ENCODE results near the gene C20orf141. TPM values are rescaled to one million over a fixed set of nuclear protein-coding genes. Genes with fewer than 3 reads are reported as not detected.
"Not testable (repeated sequence)": the region's sequence is repeated elsewhere in the genome, so short reads cannot be mapped to it uniquely, and the experiment has no call there.

The C20orf141 gene
- total RNA-seq, 2 donors from 2014 or later = not detected

DNA sequence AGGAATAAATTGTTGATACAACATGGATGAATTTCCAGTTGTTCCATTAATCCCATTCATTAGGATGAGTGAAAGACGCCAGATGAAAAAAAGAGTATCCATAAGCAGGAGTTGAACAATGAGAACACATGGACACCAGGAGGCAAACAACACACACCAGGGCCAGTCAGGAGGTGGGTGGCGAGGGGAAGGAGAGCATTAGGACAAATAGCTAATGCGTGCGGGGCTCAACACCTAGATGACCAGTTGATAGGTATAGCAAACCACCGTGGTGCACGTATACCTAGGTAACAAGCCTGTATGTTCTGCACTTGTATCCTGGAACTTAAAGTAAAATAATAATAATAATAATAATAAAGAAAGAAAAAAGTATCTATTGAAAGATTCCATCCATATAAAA, 14.6 kb downstream of the C20orf141 start:
- H3K27me3 ChIP-seq = peaks cover 6% of the 10 kb centered on the region
- intact Hi-C loops (cut with DNase I) = no loop called here
- H3K4me3 ChIP-seq = no peak overlapping the region

GRCh38 chr20:2831206-2831605, 16.4 kb downstream of the C20orf141 start:
- H3K4me1 ChIP-seq; H3K36me3 ChIP-seq; intact Hi-C loops (cut with DNase I); H3K27ac ChIP-seq; H3K9me3 ChIP-seq; H3K27me3 ChIP-seq; H3K4me3 ChIP-seq; H3K9ac ChIP-seq (ENCODE audit: low read depth in 2 of 2, low read length in 2 of 2); DNase-seq: not testable (repeated sequence)

More for the DNA sequence above, 14.6 kb downstream of the C20orf141 start:
- DNase-seq = no peak
- Histone ChIP-seq H3K9ac (ENCODE audit: low read depth in 2 of 2, low read length in 2 of 2) (no peak overlapping the region), H3K4me1 (no peaks in the 10 kb centered on the region), H3K27ac (no peak overlapping the region), H3K36me3 (no peaks in the 10 kb centered on the region), H3K9me3 (no peaks in the 10 kb centered on the region)
- TF ChIP-seq CTCF (IDR thresholded peaks at IDR 0.05) = no peak

- intact Hi-C loops (cut with DNase I) = no loop called here
- Histone ChIP-seq H3K4me3 (no peak overlapping the region), H3K9me3 (no peaks in the 10 kb centered on the region), H3K27ac (no peak overlapping the region), H3K36me3 (no peaks in the 10 kb centered on the region), H3K4me1 (no peaks in the 10 kb centered on the region), H3K9ac (ENCODE audit: low read depth in 2 of 2, low read length in 2 of 2) (no peak overlapping the region), H3K27me3 (no peaks in the 10 kb centered on the region)
- TF ChIP-seq CTCF (IDR thresholded peaks at IDR 0.05) = no peak
- no peak for DNase-seq
Observed at GRCh38 chr20:2833761-2834160, 19.0 kb downstream of the C20orf141 start.

DNA sequence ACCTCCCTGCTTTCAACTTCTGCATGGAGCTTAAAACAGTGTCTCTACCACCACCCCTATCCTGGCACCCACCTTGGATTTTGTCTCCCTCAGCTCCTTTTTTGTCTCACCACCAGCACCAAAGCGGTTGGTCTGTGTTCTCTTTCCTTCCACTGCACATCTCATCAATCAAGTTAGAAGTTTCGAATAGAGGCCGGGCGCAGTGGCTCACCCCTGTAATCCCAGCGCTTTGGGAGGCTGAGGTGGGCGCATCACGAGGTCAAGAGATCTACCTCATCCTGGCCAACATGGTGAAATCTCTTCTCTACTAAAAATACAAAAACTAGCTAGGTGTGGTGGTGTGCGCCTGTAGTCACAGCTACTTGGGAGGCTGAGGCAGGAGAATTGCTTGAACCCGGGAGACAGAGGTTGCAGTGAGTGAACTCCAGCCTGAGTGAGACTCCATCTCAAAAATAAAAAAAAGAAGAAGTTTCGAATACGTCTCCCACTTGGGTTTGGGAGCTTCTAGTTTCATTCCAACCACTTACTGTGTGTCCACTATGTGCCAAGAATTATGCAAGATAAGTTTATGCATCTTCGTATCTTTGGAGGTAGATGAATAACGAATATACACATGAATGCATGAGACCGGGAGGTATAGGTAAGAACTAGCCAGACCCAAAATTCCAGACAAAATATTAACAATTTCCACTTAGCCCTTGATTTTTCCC, 19.8 kb downstream of the C20orf141 start:
- Histone ChIP-seq H3K36me3 (no peaks in the 10 kb centered on the region), H3K4me3 (no peak overlapping the region), H3K27me3 (no peaks in the 10 kb centered on the region), H3K9me3 (no peaks in the 10 kb centered on the region), H3K9ac (ENCODE audit: low read depth in 2 of 2, low read length in 2 of 2) (no peak overlapping the region), H3K27ac (no peak overlapping the region), H3K4me1 (no peaks in the 10 kb centered on the region)
- TF ChIP-seq CTCF (IDR thresholded peaks at IDR 0.05) = no peak
- DNase-seq = no peak
- intact Hi-C loops (cut with DNase I) = no loop called here

DNA sequence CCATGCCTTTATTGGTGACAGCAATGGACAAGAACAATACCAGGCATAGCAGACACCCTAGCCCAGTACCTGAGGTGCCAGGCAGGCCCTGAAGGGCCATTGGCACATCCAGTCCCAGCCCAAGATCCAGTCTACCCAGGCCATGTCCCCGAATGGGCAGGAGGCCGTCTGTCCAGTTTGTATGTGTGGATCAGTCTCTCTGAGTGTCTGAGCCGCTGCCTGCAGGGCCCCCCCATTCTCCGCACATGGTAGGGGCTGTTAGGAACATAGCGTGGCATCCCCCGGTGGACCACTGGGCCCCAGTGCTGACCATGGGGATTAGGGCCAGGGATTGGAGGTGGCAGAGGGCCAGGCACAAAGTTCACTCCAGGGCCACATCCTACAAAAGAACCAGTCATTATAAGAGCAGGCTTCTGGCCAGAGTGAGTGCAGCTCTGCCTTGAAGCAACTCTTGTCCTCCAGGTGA, 20.6 kb downstream of the C20orf141 start:
- TF ChIP-seq CTCF (IDR thresholded peaks at IDR 0.05) = no peak
- H3K4me3 ChIP-seq = no peak overlapping the region
- no peaks in the 10 kb centered on the region for H3K9me3 ChIP-seq
- no peak overlapping the region for H3K27ac ChIP-seq
- H3K4me1 ChIP-seq = no peaks in the 10 kb centered on the region
- intact Hi-C loops (cut with DNase I) = no loop called here
- no peak for DNase-seq
- no peaks in the 10 kb centered on the region for H3K36me3 ChIP-seq
- H3K27me3 ChIP-seq = no peaks in the 10 kb centered on the region
- no peak overlapping the region for H3K9ac ChIP-seq (ENCODE audit: low read depth in 2 of 2, low read length in 2 of 2)

DNA sequence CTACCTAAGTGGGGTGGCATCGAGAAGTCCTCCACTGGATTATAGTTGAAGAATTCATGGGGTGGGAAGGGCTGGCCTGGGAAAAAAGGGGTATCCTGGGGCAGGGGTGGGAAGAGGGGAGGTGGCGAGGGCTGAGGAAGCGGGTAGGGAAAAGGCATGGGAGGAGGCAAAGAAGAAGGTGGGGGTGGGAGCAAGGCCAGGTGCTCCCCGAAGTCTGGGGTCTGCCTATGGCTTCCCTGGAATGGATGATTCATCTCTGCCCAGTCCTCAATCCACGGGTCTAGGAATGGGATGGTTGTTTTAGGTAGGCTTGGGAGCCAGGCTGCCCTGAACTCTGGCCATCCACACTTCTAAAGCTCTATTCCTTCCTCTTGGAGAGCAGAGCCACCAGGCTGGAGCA, 21.2 kb downstream of the C20orf141 start:
- H3K36me3 ChIP-seq = no peaks in the 10 kb centered on the region
- no peak for DNase-seq
- intact Hi-C loops (cut with DNase I) = no loop called here
- H3K27ac ChIP-seq = no peak overlapping the region
- no peak overlapping the region for H3K4me3 ChIP-seq
- no peaks in the 10 kb centered on the region for H3K4me1 ChIP-seq
- no peak overlapping the region for H3K9ac ChIP-seq (ENCODE audit: low read depth in 2 of 2, low read length in 2 of 2)
- H3K9me3 ChIP-seq = no peaks in the 10 kb centered on the region
- no peaks in the 10 kb centered on the region for H3K27me3 ChIP-seq
- no peak for TF ChIP-seq CTCF (IDR thresholded peaks at IDR 0.05)
